ENCODE measurements around the gene MYBL2. TPM values are rescaled to one million over a fixed set of nuclear protein-coding genes. Genes with fewer than 3 reads are reported as not detected.

The MYBL2 gene
- total RNA-seq, 1 donor, result 17.8 TPM

DNA sequence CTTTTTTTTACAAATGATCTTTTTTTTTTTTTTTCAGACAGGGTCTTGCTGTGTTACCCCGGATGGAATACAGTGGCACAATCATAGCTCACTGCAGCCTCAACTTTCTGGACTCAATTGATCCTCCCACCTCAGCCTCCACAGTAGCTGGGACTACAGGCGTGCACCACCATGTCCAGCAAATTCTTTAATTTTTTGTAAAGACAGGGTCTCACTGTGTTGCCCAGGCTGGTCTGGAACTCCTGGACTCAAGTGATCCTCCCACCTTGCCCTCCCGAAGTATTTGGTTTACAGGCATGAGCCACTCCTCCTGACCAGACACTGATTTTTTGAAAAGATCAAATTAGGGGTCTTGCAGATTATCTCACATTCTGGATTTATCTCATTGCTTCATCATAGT is 11.0 kb upstream of the MYBL2 start:
- TF ChIP-seq, protein P1, sequence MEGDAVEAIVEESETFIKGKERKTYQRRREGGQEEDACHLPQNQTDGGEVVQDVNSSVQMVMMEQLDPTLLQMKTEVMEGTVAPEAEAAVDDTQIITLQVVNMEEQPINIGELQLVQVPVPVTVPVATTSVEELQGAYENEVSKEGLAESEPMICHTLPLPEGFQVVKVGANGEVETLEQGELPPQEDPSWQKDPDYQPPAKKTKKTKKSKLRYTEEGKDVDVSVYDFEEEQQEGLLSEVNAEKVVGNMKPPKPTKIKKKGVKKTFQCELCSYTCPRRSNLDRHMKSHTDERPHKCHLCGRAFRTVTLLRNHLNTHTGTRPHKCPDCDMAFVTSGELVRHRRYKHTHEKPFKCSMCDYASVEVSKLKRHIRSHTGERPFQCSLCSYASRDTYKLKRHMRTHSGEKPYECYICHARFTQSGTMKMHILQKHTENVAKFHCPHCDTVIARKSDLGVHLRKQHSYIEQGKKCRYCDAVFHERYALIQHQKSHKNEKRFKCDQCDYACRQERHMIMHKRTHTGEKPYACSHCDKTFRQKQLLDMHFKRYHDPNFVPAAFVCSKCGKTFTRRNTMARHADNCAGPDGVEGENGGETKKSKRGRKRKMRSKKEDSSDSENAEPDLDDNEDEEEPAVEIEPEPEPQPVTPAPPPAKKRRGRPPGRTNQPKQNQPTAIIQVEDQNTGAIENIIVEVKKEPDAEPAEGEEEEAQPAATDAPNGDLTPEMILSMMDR (IDR thresholded peaks at IDR 0.05; ENCODE audit: insufficient read depth, low read length), result no peak
- DNase-seq (ENCODE audit: low read depth), result no peak
- H3K4me3 ChIP-seq (ENCODE audit: low read depth, low read length), result no peak overlapping the region

DNA sequence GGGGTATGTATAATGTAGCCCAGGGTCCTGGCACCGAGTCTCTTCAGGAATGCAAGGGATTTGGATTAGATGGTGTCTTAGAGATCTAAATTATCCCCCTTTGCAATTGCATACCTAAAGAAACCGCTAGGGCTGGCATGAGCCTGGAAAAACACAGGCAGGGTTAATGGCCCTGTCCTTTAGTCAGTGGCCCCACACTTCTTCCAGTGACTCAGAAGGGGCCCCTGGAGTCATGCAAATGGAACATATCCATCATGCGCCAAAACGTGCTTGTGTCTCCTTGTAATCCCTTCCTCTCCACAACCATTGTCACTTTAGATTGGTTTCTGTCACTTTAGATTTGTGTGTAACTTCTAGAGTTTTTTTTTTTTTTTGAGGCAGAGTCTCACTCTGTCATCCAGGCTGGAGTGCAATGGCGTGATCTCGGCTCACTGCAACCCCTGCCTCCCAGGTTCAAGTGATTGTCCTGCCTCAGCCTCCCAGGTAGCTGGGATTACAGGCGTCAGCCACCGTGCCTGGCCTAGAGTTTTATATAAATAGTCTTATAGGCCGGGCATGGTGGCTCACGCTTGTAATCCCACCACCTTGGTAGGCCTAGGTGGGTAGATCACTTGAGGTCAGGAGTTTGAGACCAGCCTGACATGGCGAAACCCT is 8.7 kb upstream of the MYBL2 start:
- DNase-seq (ENCODE audit: low read depth), result no peak
- TF ChIP-seq, protein P1 (IDR thresholded peaks at IDR 0.05; ENCODE audit: insufficient read depth, low read length), result no peak
- H3K4me3 ChIP-seq (ENCODE audit: low read depth, low read length), result peak overlapping the region; percentile 72

DNA sequence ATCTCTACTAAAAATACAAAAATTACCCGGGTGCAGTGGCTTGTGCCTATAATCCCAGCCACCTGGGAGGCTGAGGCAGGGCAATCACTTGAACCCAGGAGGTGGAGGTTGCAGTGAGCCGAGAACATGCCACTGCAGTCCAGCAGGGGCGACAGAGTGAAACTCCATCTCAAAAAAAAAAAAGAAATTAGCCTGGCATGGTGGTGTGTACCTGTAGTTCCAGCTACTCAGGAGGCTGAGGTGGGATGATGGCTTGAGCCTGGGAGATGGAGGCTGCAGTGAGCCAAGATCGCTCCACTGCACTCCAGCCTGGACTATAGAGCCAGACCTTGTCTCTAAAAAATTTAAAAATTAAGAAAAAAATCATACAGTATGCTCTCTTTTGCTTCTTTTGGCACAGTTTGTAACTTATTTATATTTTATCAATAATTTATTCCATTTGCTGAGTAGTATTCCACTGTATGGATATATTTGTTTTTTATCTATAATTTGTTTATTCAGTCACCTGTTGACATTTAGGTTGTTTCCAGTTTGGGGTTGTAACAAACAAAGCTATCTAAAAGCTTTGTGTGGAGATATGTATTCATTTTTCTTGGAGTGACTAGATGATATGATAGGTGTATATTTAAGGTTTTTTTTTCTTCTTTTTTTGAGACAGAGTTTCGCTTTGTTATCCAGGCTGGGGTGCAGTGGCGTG is 8.0 kb upstream of the MYBL2 start:
- no peak overlapping the region for H3K4me3 ChIP-seq (ENCODE audit: low read depth, low read length)
- TF ChIP-seq, protein P1 (IDR thresholded peaks at IDR 0.05; ENCODE audit: insufficient read depth, low read length), result no peak
- DNase-seq (ENCODE audit: low read depth), result no peak

- H3K4me3 ChIP-seq (ENCODE audit: low read depth, low read length), result no peak overlapping the region
- TF ChIP-seq, protein P1 (IDR thresholded peaks at IDR 0.05; ENCODE audit: insufficient read depth, low read length), result no peak
- DNase-seq (ENCODE audit: low read depth), result no peak
Measured at GRCh38 chr20:43662943-43663655, 3.8 kb upstream of the MYBL2 start.

GRCh38 chr20:43665466-43666176 is 1.3 kb upstream of the MYBL2 start:
- TF ChIP-seq, protein P1 (IDR thresholded peaks at IDR 0.05; ENCODE audit: insufficient read depth, low read length), result no peak
- H3K4me3 ChIP-seq (ENCODE audit: low read depth, low read length), result no peak overlapping the region
- DNase-seq (ENCODE audit: low read depth), result no peak

DNA sequence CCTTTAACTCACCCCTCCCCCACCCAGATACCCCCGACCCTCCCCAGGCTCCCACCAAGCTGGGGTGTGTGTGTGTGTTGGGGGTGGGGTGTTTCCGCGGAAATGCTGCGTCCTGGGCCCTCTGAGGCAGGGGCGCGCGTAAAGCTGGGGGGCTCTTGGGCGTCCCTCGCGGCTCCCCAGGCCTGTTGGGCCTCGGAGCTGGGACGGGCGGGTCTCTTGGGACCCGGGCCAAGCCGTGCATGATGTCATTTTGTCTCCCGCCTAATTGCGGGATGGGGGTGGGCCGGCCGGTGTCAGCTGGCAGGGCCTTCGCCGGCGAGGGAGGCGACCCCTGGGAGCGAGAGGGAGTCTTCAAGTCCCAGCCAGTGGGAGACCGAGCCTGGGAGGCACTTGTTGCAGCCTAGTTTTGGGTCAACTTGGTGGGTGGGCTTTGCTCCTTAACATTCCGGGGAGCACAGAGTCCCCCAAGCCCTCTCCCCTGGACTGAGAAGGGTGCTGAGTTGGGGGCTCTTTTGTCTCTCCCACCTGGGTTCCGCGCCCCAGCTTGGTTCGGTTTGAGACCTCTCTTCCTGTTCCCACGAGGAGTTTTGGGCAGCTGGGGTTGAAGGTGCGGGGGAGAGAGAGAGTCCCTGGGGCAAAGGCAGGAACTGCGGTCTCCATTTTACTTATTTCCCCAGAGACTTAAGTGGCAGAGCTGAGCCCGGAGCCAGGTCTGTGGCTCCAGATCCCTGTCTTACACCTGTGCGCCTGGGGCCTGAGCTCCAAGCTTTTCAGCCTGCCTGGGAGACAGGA is 623 bp downstream of the MYBL2 start:
- TF ChIP-seq, protein P1 (IDR thresholded peaks at IDR 0.05; ENCODE audit: insufficient read depth, low read length), result no peak
- peak overlapping the region; percentile 51 for H3K4me3 ChIP-seq (ENCODE audit: low read depth, low read length)
- no peak for DNase-seq (ENCODE audit: low read depth)

Data from fibroblast of the aortic adventitia (primary cell).